ENCODE measurements around the gene KREMEN2. TPM values are rescaled to one million over a fixed set of nuclear protein-coding genes. Genes with fewer than 3 reads are reported as not detected.
A peak's percentile ranks its signal among the peaks of the same experiment; 100 is the strongest.

The KREMEN2 gene
- total RNA-seq, 1 experiment from 2014 or later, result 7.5 TPM

DNA sequence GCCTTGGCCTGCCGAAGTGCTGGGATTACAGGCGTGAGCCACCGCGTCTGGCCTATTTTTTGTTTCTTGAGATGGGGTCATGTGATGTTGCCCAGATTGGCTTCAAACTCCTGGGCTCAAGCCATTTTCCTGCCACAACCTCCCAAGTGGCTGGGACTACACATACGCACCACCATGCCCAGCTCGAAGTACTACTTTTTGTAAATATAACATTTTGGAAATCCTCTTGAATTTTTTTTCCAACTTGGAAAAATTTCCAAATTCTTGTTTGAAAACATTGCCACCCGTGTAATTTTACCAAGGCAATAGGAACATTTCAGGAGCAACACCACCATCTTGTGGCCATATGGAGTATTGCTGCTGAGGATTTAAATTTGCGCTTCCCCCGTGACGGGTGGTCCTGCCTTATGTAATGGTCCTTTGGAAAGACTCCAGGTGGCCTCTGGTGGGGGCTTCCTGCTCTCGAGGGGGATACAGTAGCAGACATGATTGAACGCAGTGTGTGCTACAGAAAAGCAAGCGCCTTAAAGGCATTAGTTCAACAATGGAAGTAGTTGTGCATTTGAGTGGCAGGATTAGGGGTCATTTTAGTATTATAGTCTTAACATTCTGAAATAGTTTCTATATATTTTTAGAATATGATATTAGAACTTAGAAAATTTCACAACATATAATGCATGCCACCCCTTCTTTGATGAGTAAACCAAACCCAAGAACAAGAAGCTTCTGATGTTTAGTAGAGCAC lies 44.4 kb upstream of the KREMEN2 start:
- Mint-ChIP-seq H3K9me3 (no peaks in the 10 kb centered on the region), H3K4me3 (no peak overlapping the region), H3K4me1 (no peaks in the 10 kb centered on the region; the same call in 1 of the 2 replicates), H3K36me3 (no peaks in the 10 kb centered on the region; the same call in 1 of the 2 replicates), H3K27me3 (ENCODE audit: low read depth) (no peaks in the 10 kb centered on the region), H3K27ac (peak overlapping the region; percentile 72; the same call in 1 of the 2 replicates)
- ChIA-PET POLR2A (no interaction called here), CTCF (interaction anchor here (0.9 to 4.9 kb wide), 9 partner anchors 8 to 112 kb away, joined by 3 to 31 read pairs (median 4); partner anchors contain the start of genes FLYWCH1 and FLYWCH2)
- DNase-seq (ENCODE audit: low spot score) (peak; percentile 73), ATAC-seq (peak; percentile 50; the same call in 1 of the 2 replicates)
- TF ChIP-seq, protein P1, sequence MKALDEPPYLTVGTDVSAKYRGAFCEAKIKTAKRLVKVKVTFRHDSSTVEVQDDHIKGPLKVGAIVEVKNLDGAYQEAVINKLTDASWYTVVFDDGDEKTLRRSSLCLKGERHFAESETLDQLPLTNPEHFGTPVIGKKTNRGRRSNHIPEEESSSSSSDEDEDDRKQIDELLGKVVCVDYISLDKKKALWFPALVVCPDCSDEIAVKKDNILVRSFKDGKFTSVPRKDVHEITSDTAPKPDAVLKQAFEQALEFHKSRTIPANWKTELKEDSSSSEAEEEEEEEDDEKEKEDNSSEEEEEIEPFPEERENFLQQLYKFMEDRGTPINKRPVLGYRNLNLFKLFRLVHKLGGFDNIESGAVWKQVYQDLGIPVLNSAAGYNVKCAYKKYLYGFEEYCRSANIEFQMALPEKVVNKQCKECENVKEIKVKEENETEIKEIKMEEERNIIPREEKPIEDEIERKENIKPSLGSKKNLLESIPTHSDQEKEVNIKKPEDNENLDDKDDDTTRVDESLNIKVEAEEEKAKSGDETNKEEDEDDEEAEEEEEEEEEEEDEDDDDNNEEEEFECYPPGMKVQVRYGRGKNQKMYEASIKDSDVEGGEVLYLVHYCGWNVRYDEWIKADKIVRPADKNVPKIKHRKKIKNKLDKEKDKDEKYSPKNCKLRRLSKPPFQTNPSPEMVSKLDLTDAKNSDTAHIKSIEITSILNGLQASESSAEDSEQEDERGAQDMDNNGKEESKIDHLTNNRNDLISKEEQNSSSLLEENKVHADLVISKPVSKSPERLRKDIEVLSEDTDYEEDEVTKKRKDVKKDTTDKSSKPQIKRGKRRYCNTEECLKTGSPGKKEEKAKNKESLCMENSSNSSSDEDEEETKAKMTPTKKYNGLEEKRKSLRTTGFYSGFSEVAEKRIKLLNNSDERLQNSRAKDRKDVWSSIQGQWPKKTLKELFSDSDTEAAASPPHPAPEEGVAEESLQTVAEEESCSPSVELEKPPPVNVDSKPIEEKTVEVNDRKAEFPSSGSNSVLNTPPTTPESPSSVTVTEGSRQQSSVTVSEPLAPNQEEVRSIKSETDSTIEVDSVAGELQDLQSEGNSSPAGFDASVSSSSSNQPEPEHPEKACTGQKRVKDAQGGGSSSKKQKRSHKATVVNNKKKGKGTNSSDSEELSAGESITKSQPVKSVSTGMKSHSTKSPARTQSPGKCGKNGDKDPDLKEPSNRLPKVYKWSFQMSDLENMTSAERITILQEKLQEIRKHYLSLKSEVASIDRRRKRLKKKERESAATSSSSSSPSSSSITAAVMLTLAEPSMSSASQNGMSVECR (CRISPR knock-in tag; IDR thresholded peaks at IDR 0.05; ENCODE audit: borderline replicate concordance), result no peak
- TF ChIP-seq NFATC4 (CRISPR knock-in tag; IDR thresholded peaks at IDR 0.05) (no peak), TCF7 (CRISPR knock-in tag; IDR thresholded peaks at IDR 0.05; ENCODE audit: low read depth) (no peak), ZNF121 (CRISPR knock-in tag; IDR thresholded peaks at IDR 0.05) (peak; percentile 94), ELF4 (CRISPR knock-in tag; IDR thresholded peaks at IDR 0.05; ENCODE audit: low read depth) (no peak), NR2C2 (CRISPR knock-in tag; IDR thresholded peaks at IDR 0.05) (no peak)
- TF ChIP-seq, protein P2, sequence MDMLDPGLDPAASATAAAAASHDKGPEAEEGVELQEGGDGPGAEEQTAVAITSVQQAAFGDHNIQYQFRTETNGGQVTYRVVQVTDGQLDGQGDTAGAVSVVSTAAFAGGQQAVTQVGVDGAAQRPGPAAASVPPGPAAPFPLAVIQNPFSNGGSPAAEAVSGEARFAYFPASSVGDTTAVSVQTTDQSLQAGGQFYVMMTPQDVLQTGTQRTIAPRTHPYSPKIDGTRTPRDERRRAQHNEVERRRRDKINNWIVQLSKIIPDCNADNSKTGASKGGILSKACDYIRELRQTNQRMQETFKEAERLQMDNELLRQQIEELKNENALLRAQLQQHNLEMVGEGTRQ (CRISPR knock-in tag; IDR thresholded peaks at IDR 0.05), result peak; percentile 63
- TF ChIP-seq, protein P3, sequence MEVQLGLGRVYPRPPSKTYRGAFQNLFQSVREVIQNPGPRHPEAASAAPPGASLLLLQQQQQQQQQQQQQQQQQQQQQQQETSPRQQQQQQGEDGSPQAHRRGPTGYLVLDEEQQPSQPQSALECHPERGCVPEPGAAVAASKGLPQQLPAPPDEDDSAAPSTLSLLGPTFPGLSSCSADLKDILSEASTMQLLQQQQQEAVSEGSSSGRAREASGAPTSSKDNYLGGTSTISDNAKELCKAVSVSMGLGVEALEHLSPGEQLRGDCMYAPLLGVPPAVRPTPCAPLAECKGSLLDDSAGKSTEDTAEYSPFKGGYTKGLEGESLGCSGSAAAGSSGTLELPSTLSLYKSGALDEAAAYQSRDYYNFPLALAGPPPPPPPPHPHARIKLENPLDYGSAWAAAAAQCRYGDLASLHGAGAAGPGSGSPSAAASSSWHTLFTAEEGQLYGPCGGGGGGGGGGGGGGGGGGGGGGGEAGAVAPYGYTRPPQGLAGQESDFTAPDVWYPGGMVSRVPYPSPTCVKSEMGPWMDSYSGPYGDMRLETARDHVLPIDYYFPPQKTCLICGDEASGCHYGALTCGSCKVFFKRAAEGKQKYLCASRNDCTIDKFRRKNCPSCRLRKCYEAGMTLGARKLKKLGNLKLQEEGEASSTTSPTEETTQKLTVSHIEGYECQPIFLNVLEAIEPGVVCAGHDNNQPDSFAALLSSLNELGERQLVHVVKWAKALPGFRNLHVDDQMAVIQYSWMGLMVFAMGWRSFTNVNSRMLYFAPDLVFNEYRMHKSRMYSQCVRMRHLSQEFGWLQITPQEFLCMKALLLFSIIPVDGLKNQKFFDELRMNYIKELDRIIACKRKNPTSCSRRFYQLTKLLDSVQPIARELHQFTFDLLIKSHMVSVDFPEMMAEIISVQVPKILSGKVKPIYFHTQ (CRISPR knock-in tag; IDR thresholded peaks at IDR 0.05), result no peak
- TF ChIP-seq, protein P4, sequence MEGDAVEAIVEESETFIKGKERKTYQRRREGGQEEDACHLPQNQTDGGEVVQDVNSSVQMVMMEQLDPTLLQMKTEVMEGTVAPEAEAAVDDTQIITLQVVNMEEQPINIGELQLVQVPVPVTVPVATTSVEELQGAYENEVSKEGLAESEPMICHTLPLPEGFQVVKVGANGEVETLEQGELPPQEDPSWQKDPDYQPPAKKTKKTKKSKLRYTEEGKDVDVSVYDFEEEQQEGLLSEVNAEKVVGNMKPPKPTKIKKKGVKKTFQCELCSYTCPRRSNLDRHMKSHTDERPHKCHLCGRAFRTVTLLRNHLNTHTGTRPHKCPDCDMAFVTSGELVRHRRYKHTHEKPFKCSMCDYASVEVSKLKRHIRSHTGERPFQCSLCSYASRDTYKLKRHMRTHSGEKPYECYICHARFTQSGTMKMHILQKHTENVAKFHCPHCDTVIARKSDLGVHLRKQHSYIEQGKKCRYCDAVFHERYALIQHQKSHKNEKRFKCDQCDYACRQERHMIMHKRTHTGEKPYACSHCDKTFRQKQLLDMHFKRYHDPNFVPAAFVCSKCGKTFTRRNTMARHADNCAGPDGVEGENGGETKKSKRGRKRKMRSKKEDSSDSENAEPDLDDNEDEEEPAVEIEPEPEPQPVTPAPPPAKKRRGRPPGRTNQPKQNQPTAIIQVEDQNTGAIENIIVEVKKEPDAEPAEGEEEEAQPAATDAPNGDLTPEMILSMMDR (IDR thresholded peaks at IDR 0.05), result peak; percentile 93
- TF ChIP-seq, protein P5, sequence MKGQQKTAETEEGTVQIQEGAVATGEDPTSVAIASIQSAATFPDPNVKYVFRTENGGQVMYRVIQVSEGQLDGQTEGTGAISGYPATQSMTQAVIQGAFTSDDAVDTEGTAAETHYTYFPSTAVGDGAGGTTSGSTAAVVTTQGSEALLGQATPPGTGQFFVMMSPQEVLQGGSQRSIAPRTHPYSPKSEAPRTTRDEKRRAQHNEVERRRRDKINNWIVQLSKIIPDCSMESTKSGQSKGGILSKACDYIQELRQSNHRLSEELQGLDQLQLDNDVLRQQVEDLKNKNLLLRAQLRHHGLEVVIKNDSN (CRISPR knock-in tag; IDR thresholded peaks at IDR 0.05), result 0 out of 2 replicates have a peak, but pooled peaks have one; percentile 41

DNA sequence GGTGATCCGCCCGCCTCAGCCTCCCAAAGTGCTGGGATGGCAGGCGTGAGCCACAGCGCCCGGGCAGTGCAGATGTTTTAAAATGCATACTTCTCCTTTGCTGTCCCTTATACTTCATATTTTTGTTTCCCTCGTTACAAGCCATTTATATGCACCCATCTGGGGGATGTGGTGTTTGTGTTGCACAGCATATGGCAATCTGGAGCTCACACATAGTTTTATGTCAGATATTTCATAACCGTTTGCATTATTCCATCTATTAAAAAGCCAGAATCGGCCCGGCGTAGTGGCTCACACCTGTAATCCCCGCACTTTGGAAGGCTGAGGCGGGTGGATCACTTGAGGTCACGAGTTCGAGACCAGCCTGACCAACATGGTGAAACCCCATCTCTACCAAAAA lies 40.6 kb upstream of the KREMEN2 start:
- Mint-ChIP-seq H3K9me3 (peaks cover 9% of the 10 kb centered on the region), H3K27me3 (ENCODE audit: low read depth) (peaks cover 9% of the 10 kb centered on the region), H3K4me1 (peaks cover 25% of the 10 kb centered on the region), H3K36me3 (peaks cover 3% of the 10 kb centered on the region; the same call in 1 of the 2 replicates), H3K27ac (no peak overlapping the region), H3K4me3 (no peak overlapping the region)
- ChIA-PET CTCF (interaction anchor here (0.7 to 4.9 kb wide), 6 partner anchors 9 to 148 kb away, joined by 3 to 31 read pairs (median 3); partner anchors contain the start of gene PRSS22), POLR2A (no interaction called here)
- no peak for ATAC-seq
- no peak for DNase-seq (ENCODE audit: low spot score)
- no peak for TF ChIP-seq GRHL2 (CRISPR knock-in tag; IDR thresholded peaks at IDR 0.05; ENCODE audit: insufficient replicate concordance, severe bottlenecking)
- TF ChIP-seq, protein P4 (IDR thresholded peaks at IDR 0.05), result no peak
- TF ChIP-seq, protein P6, sequence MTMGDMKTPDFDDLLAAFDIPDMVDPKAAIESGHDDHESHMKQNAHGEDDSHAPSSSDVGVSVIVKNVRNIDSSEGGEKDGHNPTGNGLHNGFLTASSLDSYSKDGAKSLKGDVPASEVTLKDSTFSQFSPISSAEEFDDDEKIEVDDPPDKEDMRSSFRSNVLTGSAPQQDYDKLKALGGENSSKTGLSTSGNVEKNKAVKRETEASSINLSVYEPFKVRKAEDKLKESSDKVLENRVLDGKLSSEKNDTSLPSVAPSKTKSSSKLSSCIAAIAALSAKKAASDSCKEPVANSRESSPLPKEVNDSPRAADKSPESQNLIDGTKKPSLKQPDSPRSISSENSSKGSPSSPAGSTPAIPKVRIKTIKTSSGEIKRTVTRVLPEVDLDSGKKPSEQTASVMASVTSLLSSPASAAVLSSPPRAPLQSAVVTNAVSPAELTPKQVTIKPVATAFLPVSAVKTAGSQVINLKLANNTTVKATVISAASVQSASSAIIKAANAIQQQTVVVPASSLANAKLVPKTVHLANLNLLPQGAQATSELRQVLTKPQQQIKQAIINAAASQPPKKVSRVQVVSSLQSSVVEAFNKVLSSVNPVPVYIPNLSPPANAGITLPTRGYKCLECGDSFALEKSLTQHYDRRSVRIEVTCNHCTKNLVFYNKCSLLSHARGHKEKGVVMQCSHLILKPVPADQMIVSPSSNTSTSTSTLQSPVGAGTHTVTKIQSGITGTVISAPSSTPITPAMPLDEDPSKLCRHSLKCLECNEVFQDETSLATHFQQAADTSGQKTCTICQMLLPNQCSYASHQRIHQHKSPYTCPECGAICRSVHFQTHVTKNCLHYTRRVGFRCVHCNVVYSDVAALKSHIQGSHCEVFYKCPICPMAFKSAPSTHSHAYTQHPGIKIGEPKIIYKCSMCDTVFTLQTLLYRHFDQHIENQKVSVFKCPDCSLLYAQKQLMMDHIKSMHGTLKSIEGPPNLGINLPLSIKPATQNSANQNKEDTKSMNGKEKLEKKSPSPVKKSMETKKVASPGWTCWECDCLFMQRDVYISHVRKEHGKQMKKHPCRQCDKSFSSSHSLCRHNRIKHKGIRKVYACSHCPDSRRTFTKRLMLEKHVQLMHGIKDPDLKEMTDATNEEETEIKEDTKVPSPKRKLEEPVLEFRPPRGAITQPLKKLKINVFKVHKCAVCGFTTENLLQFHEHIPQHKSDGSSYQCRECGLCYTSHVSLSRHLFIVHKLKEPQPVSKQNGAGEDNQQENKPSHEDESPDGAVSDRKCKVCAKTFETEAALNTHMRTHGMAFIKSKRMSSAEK (CRISPR knock-in tag; IDR thresholded peaks at IDR 0.05; ENCODE audit: borderline replicate concordance), result no peak
- TF ChIP-seq GTF2I (CRISPR knock-in tag; conservative IDR thresholded peaks at IDR 0.05), result no peak
- TF ChIP-seq, protein P7, sequence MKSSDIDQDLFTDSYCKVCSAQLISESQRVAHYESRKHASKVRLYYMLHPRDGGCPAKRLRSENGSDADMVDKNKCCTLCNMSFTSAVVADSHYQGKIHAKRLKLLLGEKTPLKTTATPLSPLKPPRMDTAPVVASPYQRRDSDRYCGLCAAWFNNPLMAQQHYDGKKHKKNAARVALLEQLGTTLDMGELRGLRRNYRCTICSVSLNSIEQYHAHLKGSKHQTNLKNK (CRISPR knock-in tag; IDR thresholded peaks at IDR 0.05), result no peak
